Hepatic stellate cell (primary cell): ENCODE data around the gene DCLK1.
"Not testable (repeated sequence)": the region's sequence is repeated elsewhere in the genome, so short reads cannot be mapped to it uniquely, and the experiment has no call there.

Experiments used
- DNase-seq: peaks from one replicate; pipeline ENCODE4 v3.0.0; 2011; ENCODE audit warnings: low spot score

Gene DCLK1

DNA sequence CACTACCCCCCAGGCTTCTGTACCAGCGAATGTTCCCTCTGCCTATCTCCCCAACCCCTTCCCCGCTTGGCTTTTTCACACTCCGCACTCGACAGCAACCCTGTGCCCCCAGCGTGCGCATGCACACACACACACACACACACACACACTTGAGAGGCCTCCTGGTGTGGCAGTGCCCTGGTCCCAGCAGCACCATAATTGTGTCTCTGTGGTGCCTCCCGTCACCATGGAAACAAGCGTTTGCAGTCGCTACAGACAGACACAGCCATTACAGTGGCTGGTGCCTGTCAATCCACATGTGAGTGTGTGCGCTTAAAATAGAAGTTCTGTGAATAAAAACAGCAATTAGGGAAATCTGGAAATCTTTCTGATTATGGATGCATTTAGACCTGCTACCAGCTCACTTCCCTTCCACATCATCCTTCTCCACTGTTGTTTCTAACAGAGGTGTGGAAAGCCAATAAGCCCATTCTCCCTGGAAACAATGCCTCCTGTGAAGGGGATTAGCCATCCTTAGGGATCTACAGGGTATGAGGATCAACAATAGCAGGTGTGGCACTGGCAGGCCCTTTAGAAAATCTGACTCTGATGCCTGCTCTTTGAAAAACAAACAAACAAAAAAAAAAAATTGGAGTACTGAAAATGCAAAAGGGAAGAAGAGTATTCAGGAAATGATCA, 146.3 kb downstream of the DCLK1 start:
- DNase-seq, result no peak

DNA sequence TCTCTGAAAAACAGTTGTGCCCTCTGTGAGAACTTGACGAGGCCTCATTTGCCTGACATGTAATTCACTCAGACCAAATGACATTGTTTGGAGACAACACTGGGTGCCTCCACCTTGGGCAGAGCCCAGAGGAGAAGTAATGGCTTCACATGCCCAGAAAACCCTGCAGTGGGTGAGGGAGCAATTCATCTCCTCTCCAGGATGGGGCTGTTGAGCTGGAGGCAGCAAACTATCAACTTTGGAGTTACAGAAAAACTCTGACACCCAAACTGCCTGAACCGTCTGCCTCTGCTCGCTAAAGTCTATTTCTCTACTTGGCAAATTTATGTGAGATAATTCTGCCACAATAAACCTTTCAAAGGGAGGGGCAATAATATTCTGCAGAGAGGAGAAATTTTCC, 146.9 kb downstream of the DCLK1 start:
- no peak for DNase-seq

GRCh38 chr13:35983703-35984102, 147.5 kb downstream of the DCLK1 start:
- not testable (repeated sequence) for DNase-seq

DNA sequence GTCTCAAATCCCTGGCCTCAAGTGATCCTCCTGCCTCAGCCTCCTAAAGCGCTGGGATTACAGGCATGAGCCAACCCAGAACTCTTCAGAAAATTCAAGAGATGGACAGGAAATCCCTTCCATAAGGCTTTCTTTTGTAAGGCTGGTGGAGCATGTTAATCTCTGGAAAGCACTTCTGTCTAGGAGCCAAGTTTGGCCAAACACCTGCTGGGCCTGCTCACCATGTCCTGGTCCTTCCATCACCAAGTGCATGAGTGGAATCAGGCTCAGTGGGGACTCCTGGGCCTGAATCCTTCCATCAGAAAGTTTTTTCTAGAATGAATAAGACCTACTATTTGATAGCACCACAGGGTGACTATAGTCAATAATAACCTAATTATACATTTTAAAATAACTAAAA, 148.0 kb downstream of the DCLK1 start:
- no peak for DNase-seq

DNA sequence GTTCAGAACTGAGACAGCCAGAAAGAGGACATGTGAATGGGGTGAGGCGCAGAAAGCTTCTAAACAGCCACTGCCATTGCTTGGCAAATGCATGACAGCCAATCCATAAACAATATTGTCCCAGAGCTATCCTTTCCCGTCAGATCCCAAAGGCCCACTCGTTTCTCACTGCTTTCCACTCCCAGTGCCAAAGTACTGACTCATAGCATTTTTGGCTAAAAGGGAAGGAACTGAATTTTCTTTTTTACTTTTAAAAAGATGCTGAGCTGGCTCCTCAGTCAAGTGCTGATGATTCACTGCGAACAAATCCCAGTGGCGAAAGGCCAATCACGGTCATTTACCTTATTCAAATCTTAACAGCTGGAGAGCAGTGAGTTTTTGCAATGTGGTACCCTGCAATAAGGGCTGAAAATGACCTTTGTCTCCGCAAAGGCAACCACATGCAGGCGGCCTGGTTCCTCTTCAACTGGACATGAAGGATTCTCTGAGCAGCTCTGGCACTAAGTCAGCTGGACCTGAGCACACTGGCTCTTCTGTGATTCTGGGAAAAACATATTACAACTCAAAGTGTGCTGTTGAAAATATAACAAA, 151.7 kb downstream of the DCLK1 start:
- DNase-seq, result peak; percentile 79

- DNase-seq, result peak; percentile 23
Observed at GRCh38 chr13:35978607-35979316, 152.4 kb downstream of the DCLK1 start.

- no peak for DNase-seq
Observed at GRCh38 chr13:35977060-35977459, 154.1 kb downstream of the DCLK1 start.

DNA sequence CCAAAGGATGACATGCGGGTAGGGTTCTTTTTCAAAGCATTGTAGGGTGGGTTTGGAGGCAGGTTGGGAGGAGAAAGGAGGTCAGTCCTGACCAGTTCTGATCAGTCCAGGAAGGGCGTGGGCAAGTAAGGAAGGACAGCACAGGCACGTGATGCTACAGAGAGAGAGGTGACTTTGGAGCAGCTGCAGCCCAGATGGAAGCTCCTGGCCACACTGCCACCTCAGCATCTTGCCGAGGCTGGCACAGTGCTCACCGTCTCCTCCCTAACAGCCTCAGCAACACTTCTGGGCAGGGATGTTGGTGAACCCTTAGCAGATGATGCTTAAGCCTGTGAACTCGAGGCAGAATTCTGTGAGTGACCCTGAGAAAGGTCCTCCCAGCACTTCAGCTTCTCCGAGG, 155.1 kb downstream of the DCLK1 start:
- DNase-seq, result no peak

- DNase-seq, result not testable (repeated sequence)
Observed at GRCh38 chr13:35966951-35967350, 164.2 kb downstream of the DCLK1 start.

GRCh38 chr13:35966024-35966423, 165.2 kb downstream of the DCLK1 start:
- no peak for DNase-seq

- no peak for DNase-seq
Observed at GRCh38 chr13:35965226-35965927, 165.8 kb downstream of the DCLK1 start.

DNA sequence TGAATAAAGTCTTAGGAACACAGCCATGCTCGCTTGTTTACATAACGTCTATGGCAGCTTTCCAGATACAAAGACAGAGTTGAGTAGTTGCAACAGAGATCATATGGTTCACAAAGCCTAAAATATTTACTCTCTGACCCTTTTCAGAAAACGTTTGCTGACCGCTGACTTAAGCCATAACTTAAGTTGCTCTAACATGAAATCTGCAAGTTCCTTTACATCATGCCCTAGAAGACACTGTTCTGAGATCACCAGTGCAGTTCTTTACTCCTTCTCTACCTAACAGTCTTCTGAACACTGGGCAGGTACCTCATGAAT, 166.4 kb downstream of the DCLK1 start:
- no peak for DNase-seq

DNA sequence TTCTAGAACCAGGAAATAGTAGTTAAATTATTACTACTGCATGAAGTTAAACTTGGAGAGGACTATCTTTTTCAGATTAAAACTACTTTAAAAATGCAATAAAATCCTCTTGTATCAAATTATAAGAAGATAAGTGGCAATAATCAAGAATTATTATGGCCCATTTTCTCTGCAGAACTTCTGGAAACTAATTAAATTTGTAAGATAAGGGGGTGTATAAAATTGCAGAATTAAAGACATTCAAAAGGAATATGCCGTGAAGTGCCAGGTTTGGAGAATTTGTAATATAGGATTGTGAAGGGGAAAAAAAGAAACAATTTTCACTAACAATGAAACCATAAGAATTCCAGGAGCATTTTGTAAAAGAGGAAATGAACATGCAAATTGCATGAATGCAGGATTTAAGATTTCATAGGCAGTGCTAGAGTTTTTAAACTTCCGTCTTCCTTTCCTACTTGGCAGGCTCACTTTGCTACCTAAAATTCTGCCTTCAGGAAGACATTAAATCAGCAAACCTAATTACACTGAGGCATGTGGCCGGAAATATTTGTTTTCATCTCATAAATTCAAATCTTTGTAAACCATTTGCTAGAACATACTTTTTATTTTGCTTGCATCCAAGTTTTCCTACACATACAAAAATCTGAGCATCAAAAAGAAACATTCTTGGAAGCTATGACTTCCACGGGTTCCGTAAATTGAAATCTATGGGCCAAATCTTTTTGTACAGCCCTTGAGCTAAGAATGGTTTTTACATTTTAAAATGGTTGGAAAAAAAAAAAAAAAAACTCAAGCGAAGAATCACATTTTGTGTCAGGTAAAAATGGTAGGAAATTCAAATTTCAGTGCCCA, 166.9 kb downstream of the DCLK1 start:
- DNase-seq, result no peak

DNA sequence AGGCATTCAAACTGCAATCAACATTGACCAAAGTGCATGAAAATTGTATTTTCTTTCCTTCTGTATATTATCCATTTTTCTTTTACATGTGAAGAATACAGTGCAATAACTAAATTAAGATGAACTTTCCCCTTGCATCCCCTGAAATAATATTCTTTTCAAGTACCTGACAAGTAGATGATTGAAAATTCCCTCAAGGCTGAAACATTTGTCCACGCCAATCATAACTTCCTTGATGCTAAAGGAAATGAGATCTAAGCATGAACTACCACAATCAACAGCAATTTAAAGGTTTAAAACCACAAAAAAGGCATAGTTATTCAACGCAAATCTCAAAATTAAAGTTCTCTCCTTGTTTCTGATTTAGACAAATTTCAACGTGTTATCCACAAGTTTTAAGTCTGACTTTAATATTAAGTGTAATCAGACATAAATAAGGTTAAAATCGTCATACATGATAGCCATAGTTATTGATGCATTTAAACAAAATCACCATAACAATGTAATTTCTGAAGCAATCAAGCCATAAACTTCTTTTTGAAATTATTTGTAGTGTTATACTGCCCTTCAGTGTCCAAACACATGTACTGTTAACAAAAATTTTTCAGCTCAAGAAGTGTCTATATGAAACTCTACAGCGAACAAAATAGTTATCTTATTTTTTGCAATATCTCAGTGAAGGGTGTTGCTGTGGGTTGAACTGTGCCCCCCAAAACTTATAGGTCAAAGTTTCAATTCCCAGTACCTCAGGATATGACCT, 169.5 kb downstream of the DCLK1 start:
- no peak for DNase-seq

GRCh38 chr13:35961002-35961401, 170.2 kb downstream of the DCLK1 start:
- DNase-seq, result no peak

- no peak for DNase-seq
Observed at GRCh38 chr13:35957996-35958395, 173.2 kb downstream of the DCLK1 start.

DNA sequence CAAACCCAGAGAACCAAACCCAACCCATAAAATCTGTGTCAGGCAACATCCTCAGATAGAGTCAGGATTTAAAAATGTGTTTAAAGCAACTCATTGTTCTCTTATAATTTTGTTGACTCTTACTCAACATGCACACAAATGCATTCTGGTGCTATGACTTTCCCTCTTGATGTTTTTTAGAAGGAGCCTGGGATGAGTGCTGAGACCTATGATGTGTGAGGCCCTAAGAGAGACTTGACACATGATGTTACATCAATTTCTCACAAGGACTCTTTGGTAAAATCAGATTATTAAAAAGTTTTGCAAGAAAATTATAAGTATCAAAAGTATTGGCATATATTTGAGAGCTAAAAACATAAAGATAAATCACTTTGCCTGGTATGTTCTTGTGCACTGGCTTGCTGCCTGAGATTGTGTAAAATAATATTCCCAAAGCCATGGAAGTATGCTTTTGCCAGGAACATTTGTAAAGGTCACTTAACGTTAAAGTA, 173.9 kb downstream of the DCLK1 start:
- DNase-seq, result no peak

GRCh38 chr13:35956074-35956473, 175.1 kb downstream of the DCLK1 start:
- DNase-seq, result no peak

DNA sequence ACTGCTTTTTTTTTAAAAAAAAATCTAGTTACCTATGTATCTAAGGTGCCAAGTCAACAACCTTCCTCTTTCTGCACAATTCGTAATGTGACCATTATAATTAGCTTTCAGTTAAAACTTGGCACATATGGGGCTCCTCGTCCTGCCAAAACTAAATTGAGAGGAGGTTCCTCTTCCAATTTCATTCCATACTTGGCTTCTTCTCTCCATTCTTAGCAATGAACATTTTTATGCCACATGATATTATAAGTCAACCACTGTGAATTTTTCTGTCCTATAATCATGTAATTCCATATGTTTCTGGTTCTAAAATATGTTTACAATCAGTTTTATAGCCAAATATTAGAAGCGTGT, 177.0 kb downstream of the DCLK1 start:
- DNase-seq, result no peak

GRCh38 chr13:35953537-35954206, 177.5 kb downstream of the DCLK1 start:
- peak; percentile 32 for DNase-seq

DNA sequence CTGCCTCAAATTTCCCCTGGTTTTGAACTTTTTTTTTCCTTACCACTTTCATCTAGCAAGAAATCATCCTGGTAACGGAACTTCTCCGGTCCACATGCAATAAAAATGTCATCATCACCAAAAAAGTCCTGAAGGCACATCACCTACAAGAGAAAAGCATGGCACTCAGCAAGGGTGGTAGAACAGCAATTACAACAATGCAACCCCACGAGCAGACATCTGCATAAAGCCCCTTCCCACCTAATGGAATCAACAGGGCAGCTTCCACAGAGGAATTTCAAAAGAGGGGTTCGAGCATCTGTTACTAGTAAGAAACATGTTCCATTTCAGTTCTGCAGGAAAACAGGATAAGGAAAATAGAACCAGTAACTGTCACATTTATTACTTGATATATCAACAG, 183.9 kb downstream of the DCLK1 start:
- no peak for DNase-seq
